Measurements from ENCODE around the gene CACNA2D3.
"Not testable (repeated sequence)": the region's sequence is repeated elsewhere in the genome, so short reads cannot be mapped to it uniquely, and the experiment has no call there.

The CACNA2D3 gene

DNA sequence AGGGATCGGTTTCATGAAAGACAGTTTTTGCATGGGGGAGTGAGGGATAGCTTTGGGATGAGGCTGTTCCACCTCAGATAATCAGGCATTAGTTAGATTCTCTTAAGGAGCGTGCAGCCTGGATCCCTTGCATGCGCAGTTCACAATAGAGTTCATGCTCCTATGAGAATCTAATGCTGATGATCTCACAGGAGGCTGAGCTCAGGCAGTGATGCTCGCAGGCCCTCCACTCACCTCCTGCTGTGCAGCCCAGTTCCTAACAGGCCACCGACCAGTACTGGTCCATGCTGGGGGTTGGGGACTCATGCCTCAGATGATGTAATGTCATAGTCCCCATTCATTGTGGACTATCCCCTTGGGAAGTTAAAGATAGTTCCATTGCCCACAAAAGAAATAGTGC lies 255.8 kb downstream of the CACNA2D3 start:
- no peak for DNase-seq

DNA sequence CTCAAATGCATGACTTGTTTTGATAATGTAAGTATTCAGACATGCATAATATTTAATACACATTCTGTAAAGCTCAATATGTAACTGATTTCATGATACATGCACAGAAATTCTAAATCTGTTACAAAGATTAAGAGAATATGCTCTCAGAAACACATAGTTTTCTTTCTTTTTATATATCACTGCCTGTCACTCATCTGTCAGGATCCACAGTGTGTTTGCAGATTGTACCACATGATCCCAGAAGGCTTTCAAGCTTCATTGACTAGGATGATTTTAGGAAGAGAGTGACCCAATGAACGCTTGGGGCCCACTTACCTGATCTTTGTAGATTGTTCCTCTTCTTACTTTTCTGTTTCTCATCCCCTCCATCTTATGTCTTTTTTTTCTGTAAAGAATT lies 261.9 kb downstream of the CACNA2D3 start:
- no peak for DNase-seq

DNA sequence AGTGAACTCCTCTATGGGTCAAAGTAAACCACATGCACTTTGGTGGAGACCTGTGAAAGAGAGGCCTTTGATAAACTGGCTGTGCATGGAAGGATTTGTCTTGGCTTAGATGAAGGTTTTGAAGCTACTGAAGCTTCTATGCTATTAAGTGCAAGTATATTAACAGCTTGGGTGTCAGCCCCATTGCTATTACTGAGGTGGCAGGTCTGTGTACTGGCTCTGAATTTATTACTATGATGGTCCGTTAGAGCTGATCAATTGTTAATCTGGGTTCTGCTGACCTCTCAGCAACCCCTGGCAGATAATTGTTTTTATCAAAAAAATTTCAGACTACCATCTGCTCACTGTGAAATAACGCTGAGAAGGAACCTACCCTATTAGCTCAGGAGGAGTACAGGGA lies 268.2 kb downstream of the CACNA2D3 start:
- no peak for DNase-seq

DNA sequence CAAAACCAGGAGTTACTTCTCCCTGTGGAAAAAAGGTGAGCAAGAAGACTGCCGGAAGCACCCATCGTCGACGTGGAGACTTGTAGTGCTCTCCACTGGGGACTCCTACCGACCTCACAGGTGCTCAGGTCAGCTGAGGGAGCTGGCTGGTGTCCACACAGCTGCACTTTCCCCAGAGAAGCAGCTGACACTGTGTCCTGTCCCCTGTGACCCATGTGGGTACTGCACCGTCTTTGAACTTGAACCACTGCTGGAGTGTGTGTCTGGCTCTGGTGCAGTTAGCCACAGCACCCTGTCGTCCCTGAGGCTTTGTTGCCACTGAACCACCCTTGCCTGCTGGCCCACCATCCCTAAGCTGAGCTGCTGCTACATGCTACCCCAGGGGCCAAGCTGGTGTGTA lies 270.8 kb downstream of the CACNA2D3 start:
- no peak for DNase-seq

DNA sequence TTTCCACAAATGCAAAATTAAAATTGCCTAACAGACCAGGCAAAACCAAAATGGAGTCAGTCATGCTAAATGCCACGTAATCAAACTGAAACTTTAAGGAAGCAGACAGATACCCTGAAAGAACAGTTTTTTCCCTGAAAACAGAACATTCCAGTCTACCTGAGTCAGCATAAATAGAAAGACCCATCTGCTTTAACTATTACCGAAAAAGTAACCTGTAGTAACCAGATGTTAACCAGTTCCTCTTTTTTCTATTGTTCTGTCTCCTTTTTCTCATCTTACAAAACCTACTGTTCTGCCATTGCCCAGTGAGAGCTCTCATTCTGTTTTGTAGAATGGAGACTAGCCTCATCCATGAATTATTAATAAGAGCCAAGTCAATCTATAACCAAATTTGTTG lies 286.0 kb downstream of the CACNA2D3 start:
- no peak for DNase-seq

DNA sequence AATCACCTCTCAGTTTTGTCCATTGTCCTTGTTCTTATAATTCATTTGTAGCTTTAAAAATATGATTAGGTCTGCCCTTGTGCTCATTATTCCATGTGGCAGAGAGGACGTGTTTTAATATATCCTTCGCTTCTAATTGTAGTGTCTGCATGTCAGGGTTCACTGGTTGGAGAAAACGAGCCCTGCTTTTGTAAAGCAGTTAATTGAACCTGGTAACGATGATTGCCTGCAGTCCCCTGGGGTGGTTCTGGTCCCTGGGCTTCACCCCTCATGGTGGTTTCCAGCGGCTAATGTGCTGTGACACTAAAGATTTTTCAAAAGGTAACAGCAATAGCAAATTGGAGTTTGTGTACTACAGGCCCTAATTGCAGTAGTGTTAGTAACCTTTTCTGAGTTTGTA lies 299.6 kb downstream of the CACNA2D3 start:
- no peak for DNase-seq

DNA sequence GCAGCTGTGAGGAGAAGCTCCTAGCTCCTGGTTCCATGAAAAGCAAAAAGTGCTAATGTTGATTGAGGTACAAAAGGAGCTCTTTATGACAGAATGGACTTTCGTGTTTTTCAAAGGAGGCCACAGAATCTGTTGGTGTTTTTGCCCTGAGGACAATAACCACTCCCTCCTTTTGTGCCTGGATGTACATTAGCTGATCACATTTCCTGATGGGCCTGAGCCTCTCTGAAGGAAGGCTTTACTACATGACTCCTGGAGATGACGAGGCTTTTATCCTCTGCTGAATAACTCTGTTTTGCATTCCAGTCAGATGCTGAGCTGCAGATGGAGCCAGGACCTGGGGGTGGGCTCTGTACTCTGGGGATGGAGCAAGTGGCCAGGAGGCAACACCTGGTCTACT lies 301.9 kb downstream of the CACNA2D3 start:
- DNase-seq = no peak

DNA sequence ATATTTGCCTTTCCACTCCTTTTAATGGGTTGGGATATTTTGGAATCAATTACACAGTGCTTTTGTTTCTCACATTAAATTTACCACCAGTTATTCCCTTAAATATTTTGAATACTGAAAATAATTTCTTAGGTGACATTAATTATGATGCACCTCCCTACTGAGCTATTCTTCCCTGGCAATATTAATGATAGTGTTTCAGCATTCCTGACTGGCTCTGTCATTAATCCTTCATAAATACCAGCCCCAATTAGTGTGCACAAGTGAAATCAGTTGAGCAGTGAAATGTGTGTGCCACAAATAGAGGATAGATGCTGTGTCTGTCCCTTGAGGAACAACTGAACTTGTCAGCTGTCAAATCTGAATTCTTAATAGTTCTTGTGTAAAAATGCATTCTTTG lies 304.0 kb downstream of the CACNA2D3 start:
- no peak for DNase-seq

DNA sequence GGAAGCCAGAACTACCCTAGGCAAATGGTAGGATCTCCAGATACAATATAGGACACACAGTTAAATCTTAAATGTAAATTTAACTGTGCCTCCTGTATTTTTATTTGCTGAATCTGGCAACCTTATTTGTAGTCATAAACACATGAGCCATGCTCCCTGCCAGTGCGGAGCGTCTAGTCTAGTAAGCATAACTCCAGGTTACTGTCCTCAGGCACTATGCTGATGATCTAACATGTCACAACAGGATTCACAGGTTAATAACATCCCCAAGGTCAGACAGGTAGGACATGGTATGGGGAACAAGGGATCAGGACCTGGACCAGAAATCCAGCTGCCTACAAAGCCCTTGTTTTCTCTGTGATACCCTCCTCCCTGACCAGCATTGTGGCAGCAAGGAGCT lies 305.1 kb downstream of the CACNA2D3 start:
- DNase-seq = no peak

DNA sequence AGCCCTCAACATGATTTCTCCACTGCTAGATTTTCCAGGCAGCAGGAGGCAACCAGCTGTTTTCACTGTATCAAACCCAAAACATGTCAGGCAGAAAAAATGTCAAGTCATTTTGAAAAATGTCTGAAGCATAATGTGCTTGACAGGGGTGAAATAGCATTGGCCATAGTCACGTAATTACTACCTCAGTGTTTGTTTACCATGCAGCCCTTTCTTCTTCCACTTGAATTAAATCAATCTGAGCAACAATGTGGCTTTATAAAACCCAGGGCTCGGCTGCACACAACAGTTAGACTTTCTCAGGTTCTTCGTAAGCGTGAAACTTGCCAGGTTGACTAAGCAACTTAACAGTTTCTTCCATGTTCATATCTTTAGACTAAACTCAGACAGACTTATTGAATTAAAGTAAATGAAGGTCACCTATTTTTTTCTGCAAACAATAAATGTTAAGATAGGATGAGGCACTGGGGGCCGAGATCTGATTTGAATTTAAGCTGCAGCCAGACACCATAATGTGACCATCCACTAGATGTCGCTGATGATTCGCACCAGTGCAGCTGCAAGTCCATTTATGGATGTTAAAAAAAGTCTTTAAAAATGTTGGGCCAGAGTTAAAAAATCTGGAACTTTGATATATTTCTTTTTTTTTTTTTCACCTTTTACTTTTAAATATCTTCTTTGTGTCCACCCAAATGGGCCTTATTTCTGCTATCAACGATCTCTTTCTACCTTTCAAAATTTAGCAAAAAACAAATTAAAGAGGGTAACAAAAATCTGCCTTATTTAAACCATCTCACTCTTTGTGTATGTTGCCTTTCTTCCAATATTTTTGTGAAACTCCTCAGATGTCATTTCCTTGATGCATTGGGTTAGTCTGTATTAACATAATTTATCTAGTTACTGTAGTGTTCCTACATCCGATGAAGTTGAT lies 305.9 kb downstream of the CACNA2D3 start:
- peak in 1 of 2 experiments; percentile 1 for DNase-seq

DNA sequence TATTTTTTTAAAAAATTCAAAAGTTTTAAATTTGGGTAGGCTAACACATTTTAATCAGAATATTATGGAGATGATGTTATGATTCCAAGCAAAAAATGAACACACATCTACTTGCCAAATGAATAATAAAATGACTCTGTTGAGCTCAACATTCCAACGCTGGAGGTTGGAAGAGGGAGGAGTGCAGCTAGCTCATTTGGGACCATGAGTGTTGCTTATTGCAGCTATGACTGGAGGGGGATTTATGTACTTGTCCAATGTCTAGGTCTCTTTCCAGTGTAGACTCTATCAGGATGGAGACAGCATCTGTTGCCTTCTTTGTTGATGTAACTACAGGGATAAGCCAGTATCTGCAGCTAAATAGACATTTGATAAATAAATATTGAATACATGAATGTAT lies 310.6 kb downstream of the CACNA2D3 start:
- DNase-seq = no peak

DNA sequence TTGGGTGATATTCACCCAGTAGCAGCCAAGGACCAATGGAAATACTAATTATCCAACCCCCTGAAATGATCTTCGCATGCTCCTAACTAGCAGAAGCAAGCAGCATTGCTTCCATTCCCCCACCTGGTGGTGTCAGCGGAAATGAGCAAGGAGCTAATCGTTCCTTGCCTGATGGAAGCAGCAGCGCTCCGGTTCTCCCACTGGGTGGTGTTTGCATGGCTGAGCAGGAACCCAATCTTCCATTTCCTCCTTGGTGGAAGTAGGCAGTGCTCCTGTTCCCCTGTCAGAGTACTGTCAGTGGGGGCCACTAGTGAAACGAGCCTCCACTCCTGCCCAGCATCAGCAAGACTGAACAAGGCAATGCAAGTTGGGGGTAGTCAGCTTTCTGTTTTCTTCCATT lies 311.5 kb downstream of the CACNA2D3 start:
- DNase-seq = no peak

DNA sequence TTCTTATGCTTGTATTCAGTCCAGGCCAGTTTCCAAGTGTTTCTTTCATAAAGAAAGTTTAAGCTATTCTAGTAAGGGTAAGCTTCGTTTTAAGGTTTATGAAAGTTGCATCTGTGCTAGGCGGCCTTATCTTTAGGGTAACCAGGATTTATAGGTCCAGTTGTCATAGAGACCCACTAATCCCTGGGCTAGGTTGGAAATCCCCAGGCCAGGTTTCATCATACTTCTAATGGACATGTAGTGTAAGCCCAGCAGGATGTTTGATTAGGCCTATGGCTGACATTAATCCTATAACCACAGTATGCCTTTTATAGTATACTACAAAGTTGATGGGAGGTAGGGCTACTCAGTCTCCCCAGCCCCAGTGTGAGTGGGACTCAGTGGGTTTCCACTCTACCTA lies 312.4 kb downstream of the CACNA2D3 start:
- no peak for DNase-seq

DNA sequence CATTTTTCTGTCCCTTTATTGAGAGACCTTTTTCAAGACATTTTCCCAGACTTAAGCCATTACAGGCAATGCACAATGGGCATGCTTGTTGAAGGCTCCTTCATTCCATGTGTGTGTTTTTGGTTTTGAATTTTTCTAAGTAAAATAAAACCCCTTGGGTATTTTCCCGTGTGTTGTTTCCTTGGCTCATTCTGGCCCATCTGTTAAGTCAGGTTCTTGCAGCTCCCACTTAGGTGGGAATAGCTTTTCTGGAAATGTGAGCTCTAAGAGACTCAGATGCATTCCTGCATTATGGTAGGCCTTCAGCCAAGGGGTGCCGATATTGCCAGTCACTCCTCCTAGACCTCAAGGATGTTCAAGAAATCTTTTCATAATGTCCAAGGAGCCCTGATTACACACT lies 314.9 kb downstream of the CACNA2D3 start:
- DNase-seq = no peak

DNA sequence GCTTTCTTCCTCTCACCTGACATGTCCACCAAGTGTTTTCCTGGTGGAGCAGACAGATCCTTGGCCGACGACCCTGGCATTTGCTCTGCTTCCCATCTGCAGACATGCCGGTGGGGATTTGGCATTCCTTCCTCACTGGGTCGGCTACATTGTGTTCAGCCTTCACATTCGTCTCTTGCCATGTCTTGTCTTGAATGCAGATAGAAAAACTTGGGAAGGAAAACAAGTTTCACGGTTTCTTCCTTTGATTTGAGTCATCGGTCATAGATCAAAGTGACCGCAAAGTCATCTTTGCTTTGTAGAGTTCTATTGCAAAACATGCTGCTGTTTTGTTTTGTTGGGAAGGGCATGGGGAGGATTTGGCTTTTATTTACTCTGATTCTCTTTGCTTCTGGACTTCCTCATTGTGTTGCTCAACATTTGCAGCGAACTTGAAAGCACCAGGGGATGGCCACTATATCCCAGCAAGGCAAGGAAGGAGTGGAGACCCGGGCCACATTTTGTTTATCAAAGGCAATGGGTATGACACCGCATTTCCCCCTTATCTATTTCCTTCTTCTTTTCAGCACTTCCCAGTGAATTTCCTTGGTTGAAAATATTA lies 321.3 kb downstream of the CACNA2D3 start:
- no peak for DNase-seq

DNA sequence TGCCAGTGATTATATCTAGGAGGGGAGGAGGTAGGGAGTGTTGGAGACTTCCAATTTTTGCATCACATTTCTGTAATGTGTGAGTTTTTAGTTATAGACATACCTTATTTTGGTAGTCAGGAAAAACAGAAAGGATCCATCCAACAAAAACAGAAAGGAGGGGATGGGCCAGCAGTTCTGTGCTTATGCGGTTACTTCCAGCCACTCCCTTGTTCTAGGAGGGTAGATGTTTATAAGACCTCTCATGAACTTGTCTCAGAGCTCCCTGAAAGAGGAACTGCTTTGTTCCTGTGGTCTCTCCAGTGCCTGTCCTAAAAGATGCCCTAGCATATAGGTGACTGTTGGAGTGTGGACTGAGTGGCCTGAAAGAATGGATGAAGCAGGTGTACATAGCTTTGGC lies 323.3 kb downstream of the CACNA2D3 start:
- no peak for DNase-seq

DNA sequence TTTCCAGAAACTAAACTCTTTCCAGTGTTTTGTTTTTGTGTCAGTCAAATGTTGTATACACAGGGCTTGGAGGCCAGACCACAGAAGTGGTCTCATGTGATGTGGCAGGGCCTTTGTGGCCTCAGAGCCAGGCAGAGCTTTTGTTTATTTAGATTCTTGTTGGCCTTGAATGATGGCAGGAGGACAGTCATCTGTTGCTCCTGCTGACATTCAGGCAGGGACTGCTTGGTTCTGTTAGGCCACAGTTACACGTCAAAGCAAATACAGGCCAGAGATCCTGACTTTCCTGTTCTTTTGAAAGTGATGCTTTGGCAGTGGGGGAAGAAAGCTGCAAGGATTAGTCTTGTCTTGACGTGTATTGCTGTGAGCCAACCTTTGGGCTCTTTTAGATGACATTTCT lies 325.1 kb downstream of the CACNA2D3 start:
- DNase-seq = no peak

DNA sequence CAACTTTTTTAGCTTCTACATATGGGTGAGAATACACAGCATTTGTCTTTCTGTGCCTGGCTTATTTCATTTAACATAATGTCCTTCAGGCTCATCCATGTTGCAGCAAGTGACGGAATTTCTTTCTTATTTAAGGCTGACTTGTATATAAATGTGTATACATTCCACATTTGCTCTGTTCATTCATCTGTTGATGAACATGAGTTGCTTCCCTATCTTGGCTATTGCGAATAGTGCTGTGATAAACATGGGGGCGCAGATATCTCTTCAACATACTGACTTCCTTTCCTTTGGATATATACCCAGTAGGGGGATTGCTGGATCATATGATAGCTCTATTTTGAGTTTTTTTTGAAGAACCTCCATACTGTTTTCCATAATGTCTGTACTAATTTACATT lies 332.5 kb downstream of the CACNA2D3 start:
- no peak for DNase-seq

DNA sequence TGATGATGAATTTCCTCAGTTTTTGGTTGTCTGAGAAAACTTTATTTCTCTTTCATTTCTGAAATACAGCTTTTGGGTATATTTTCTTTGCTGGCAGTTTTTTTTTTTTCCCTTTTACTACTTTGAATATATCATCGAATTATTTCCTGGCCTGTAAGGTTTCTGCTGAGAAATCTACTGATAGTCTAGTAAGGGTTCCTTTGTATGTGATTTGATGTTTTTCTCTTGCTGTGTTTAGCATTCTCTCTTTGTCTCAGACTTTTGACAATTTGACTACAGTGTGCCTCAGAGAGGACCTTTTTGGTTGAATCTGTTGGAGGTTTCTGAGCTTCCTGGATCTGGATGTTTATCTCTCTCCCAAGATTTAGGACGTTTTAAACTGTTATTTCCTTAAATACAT lies 336.0 kb downstream of the CACNA2D3 start:
- no peak for DNase-seq

DNA sequence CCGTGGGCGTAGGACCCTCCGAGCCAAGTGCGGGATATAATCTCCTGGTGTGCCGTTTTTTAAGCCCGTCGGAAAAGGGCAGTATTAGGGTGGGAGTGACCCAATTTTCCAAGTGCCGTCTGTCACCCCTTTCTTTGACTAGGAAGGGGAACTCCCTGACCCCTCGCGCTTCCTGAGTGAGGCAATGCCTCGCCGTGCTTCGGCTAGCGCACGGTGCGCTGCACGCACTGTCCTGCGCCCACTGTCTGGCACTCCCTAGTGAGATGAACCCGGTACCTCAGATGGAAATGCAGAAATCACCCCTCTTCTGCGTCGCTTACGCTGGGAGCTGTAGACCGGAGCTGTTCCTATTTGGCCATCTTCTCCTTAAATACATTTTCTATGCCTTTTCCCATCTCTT lies 342.2 kb downstream of the CACNA2D3 start:
- not testable (repeated sequence) for DNase-seq

DNA sequence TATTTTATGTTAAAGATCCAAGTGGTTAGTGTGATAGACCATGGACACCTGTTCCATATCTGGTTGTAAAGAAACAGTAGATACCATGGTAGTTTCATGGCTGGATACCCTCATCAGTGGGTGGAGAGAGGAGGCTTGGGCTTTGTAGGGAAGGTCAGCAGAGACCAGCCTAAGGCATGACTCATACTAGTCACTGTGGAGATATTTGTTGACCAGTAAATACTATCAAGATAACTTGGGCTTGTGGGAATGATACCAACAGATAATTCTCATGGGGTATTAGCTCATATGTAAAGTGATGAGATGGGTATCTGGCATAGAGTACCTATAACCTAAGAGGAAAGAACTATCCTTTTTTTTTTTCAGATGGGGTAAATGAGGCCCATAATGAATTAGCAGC lies 354.5 kb downstream of the CACNA2D3 start:
- DNase-seq = no peak

DNA sequence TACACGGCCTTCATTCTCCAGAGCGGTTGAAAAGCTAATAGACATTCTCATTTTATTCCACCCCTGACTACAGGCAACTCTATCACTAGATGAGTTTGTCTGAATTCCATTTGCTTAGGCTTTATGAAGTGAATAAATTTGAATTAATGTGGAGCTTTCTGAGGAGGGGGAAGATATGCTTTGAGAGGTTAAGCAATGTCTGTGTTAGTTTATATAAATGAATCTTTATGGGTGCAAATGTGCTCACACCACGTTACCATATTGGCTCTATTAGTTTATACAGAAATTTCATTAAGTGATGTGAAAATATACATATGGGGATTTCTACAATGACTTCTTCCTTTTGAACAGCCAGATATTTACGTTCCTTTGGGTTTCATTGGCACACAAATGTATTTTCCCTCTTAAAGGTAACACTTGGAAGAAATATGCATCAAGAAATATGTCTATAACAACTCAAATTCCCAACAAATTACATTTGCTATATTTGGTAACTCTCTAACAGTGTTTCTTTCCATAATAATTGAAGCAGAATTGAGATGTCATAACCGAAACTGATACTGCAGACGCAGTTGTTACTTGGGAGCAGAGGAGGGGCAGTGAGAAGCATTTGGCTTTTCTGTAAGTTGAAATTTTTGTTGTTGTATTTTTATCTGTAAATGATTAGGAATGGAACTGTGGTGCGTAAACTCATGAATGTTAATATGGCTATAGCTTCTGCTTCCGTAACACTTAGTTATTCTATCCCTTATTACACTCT lies 359.4 kb downstream of the CACNA2D3 start:
- DNase-seq = no peak

DNA sequence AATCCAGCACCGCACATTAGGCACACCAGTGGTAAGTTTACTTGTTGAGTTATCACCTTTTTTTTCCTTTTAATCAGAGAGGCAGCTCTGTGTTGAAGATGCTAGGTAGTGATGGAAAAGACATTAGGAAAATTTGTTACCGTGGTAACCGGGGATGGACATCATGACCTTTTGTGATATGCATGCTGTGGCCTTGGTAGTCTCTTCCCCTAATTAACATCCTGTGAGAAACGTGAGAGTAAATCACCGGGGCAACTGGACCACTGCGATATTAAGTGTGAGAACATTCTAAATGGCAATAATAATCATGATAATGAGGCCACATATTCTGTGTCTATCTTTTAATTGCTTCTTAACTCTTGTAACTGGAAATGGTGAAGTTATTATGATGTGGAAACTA lies 362.0 kb downstream of the CACNA2D3 start:
- no peak for DNase-seq

DNA sequence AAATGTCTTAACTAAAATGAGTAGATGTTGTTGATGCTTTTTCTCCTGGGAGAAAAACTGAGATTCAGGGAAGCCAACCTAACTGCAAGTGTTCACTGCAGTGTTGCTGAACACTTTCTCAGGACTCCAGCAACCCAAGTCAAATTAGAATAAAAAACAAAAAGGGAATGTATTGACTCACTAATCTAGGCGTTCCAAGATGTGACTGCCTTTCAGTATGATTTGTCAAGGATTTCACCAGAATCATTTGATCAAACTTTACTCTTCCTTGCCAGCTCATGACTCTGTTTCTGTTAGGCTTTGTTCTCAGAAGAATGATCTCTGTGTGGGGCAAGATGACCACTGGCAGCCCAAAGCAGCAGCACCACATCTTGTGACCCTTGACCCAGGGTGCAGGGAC lies 364.0 kb downstream of the CACNA2D3 start:
- no peak for DNase-seq
